ENCODE data around the gene PAPPA. TPM values are rescaled to one million over a fixed set of nuclear protein-coding genes. Genes with fewer than 3 reads are reported as not detected.

Gene PAPPA
- total RNA-seq, 3 donors from 2014 or later (not counting 1 experiment from before 2014, with no cell fraction given): not detected

GRCh38 chr9:116383936-116384335, 230.3 kb downstream of the PAPPA start:
- ATAC-seq: no peak
- 88% methylated on average over 3 of the region's 4 CpGs for WGBS (ENCODE audit: insufficient coverage)
- intact Hi-C loops (cut with micrococcal nuclease): no loop called here
- Histone ChIP-seq H3K4me3 (ENCODE audit: low read length) (no peak overlapping the region), H3K9me3 (ENCODE audit: control insufficient read depth, insufficient read depth, low read length) (no peaks in the 10 kb centered on the region), H3K27ac (ENCODE audit: low read length) (no peak overlapping the region), H3K36me3 (ENCODE audit: control insufficient read depth, insufficient read depth, low read length) (no peaks in the 10 kb centered on the region), H3K4me1 (ENCODE audit: control insufficient read depth, insufficient read depth, low read length) (no peaks in the 10 kb centered on the region), H3K27me3 (ENCODE audit: control insufficient read depth, insufficient read depth, low read length) (no peaks in the 10 kb centered on the region)
- Mint-ChIP-seq H3K4me1 (no peaks in the 10 kb centered on the region), H3K27me3 (ENCODE audit: low read depth in 2 of 2) (no peaks in the 10 kb centered on the region), H3K36me3 (no peaks in the 10 kb centered on the region), H3K4me3 (no peak overlapping the region), H3K9me3 (peaks cover 0 to 4% of the 10 kb centered on the region in 2 donors), H3K27ac (no peak overlapping the region)
- no peak for TF ChIP-seq CTCF (IDR thresholded peaks at IDR 0.05)
- no peak for DNase-seq

GRCh38 chr9:116387934-116388698, 234.5 kb downstream of the PAPPA start:
- Mint-ChIP-seq H3K27ac (no peak overlapping the region), H3K27me3 (ENCODE audit: low read depth in 2 of 2) (no peaks in the 10 kb centered on the region), H3K4me1 (no peaks in the 10 kb centered on the region), H3K4me3 (no peak overlapping the region), H3K9me3 (peaks cover 0 to 7% of the 10 kb centered on the region in 2 donors), H3K36me3 (no peaks in the 10 kb centered on the region)
- Histone ChIP-seq H3K36me3 (ENCODE audit: control insufficient read depth, insufficient read depth, low read length) (no peaks in the 10 kb centered on the region), H3K4me1 (ENCODE audit: control insufficient read depth, insufficient read depth, low read length) (no peaks in the 10 kb centered on the region), H3K27ac (ENCODE audit: low read length) (no peak overlapping the region), H3K4me3 (ENCODE audit: low read length) (no peak overlapping the region), H3K9me3 (ENCODE audit: control insufficient read depth, insufficient read depth, low read length) (no peaks in the 10 kb centered on the region), H3K27me3 (ENCODE audit: control insufficient read depth, insufficient read depth, low read length) (no peaks in the 10 kb centered on the region)
- intact Hi-C loops (cut with micrococcal nuclease): no loop called here
- ATAC-seq (no peak), DNase-seq (no peak)
- WGBS (ENCODE audit: insufficient coverage): 46% methylated on average over 5 of the region's 6 CpGs
- TF ChIP-seq CTCF (IDR thresholded peaks at IDR 0.05): no peak

GRCh38 chr9:116389541-116390302, 236.1 kb downstream of the PAPPA start:
- peaks cover 2 to 13% of the 10 kb centered on the region in 2 donors for H3K9me3 Mint-ChIP-seq
- no peaks in the 10 kb centered on the region for H3K27me3 Mint-ChIP-seq (ENCODE audit: low read depth in 2 of 2)

More at GRCh38 chr9:116389541-116390302, 236.1 kb downstream of the PAPPA start:
- H3K4me1 ChIP-seq (ENCODE audit: control insufficient read depth, insufficient read depth, low read length): no peaks in the 10 kb centered on the region
- no peaks in the 10 kb centered on the region for H3K36me3 Mint-ChIP-seq
- H3K4me1 Mint-ChIP-seq: no peaks in the 10 kb centered on the region
- no peaks in the 10 kb centered on the region for H3K27me3 ChIP-seq (ENCODE audit: control insufficient read depth, insufficient read depth, low read length)
- H3K9me3 ChIP-seq (ENCODE audit: control insufficient read depth, insufficient read depth, low read length): no peaks in the 10 kb centered on the region
- H3K36me3 ChIP-seq (ENCODE audit: control insufficient read depth, insufficient read depth, low read length): no peaks in the 10 kb centered on the region
- no peak overlapping the region for H3K27ac Mint-ChIP-seq
- ATAC-seq (no peak), DNase-seq (no peak)
- no peak for TF ChIP-seq CTCF (IDR thresholded peaks at IDR 0.05)
- intact Hi-C loops (cut with micrococcal nuclease): no loop called here
- no peak overlapping the region for H3K4me3 Mint-ChIP-seq
- no peak overlapping the region for H3K4me3 ChIP-seq (ENCODE audit: low read length)
- 75% methylated on average over 1 of the region's 1 CpG for WGBS (ENCODE audit: insufficient coverage)
- H3K27ac ChIP-seq (ENCODE audit: low read length): no peak overlapping the region
